Measurements from ENCODE around the gene MPRIP.

DNA sequence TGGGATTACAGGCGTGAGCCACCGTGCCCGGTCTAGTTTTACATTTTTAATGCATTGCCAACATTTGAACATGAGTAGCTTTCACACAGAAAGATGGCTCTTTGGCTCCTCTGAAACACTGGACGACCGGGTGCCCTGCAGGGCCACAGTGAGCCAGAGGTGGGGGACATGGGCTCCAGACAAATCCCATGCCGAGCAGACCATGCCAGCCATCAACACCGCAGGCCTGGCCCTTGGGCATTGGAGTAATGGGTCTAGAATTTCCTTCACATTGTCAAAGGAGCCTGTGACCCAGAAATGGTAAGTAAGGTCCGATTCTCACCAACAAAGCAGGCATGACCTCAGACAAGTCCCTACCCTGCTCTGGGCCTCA, 21.4 kb upstream of the MPRIP start:
- TF ChIP-seq CTCF (IDR thresholded peaks at IDR 0.05) (no peak), POLR2A (IDR thresholded peaks at IDR 0.05) (no peak)
